Stomach (tissue), 4 donors: ENCODE measurements around the gene CXorf38.

Experiments used
- EP300 ChIP-seq: sonication (generic); formaldehyde crosslinking; IDR thresholded peaks from one replicate; pipeline ENCODE4 v1.6.1; 2017; ENCODE audit warnings: antibody characterized with exemption
- POLR2AphosphoS5 ChIP-seq, 3 donors: sonication (generic); formaldehyde crosslinking; IDR thresholded peaks; one replicate each; pipeline ENCODE4 v1.6.1; 2016; ENCODE audit warnings: antibody characterized with exemption in 3 of 3
- TF ChIP-seq, protein P1 (sequence below), 7 experiments: fragments of 450-650 bp in 4 of 7; fragments of 200-600 bp in 3 of 7; sonication (generic) in 3 of 7; IDR thresholded peaks; one replicate each; pipeline ENCODE4 v1.5.1; 2016 to 2019; ENCODE audit warnings: antibody characterized with exemption in 7 of 7, control low read depth in 2 of 7, mild to moderate bottlenecking in 1 of 7

DNA sequence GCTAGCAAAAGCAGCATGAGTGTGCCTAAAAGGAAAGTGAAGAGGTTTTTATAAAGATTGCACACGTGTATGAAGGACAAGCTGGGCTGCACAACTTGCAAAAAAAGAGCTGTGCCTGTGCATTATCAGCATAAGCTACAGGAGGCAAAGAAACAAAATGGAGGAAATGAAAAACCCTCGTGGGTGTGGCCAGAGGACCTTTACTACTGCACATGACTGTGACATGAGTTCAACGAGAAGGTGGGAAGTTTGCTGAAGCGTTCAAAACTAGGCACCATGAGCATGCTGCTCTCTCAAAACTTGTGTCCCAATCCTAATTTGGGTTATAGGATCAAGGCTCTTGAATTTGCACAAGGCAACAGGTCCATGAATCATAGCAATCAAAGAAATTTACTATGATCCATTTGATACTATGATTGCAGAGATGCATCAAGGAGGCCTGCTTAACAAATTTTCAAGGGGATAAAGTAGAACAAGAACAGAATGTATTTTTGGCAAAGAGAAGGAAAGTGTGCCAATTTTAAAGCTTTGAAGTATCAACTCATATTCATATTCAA is 38.1 kb upstream of the CXorf38 start:
- TF ChIP-seq, protein P1, sequence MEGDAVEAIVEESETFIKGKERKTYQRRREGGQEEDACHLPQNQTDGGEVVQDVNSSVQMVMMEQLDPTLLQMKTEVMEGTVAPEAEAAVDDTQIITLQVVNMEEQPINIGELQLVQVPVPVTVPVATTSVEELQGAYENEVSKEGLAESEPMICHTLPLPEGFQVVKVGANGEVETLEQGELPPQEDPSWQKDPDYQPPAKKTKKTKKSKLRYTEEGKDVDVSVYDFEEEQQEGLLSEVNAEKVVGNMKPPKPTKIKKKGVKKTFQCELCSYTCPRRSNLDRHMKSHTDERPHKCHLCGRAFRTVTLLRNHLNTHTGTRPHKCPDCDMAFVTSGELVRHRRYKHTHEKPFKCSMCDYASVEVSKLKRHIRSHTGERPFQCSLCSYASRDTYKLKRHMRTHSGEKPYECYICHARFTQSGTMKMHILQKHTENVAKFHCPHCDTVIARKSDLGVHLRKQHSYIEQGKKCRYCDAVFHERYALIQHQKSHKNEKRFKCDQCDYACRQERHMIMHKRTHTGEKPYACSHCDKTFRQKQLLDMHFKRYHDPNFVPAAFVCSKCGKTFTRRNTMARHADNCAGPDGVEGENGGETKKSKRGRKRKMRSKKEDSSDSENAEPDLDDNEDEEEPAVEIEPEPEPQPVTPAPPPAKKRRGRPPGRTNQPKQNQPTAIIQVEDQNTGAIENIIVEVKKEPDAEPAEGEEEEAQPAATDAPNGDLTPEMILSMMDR (IDR thresholded peaks at IDR 0.05): no peak
- TF ChIP-seq POLR2AphosphoS5 (IDR thresholded peaks at IDR 0.05) (no peak), EP300 (no peak)
